ENCODE results near the gene GLI1.
"Not testable (repeated sequence)": the region's sequence is repeated elsewhere in the genome, so short reads cannot be mapped to it uniquely, and the experiment has no call there.

GLI1 gene

DNA sequence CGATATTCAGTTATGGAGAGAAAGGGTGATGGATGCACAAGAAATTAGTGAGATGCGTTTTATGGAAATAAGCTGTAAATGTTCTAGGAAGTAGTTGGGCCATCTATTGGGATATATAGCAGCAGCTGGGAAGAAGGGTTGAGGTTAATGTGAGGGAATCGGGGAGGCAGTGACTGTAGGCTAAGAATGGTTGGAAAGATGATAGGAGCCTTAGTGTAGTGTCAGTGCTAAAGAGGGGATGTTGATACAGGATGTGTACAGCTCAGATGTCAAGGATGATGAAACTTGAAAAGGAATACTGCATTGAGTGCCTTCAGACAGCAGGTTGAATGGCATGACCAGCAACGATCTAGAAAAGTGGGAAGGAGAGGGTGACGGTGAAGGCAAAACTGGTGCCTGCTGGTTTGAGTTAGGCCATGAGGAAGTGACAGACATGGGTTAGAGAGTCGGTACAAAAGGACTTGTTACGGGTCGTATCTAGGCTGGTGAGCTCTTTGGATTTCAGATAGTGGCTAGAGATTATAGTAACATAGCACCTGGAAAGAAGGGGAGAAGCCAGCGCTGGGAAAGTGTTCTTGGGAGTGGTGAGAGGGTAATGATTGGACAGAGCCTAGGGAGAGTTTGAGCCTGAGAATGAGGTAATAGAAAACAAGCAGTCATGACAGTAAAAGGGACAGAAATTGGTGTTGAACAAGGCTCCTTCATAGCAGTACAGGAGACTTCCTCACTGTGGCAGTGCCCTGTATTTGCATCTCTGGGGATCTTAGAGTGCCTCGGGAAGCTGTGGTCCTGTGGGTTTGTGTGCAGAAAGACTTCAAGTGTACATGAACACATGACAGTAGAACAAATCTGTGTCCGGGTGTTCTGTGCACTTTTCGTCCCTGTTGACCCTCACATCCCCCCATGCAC is 37.9 kb downstream of the GLI1 start:
- H4K20me1 ChIP-seq, result peaks cover 3 to 66% (median 17%) of the 10 kb centered on the region in 11 experiments; a peak in 16 of 22 replicates
- peaks cover 85 to 93% (median 87%) of the 10 kb centered on the region in 11 experiments for H3K36me3 ChIP-seq
- H3K9ac ChIP-seq, result no peak overlapping the region
- H3K4me2 ChIP-seq, result no peak overlapping the region
- H3K9me3 ChIP-seq (replicated peaks in 1 of 11), result peaks cover 0 to 9% (median 4%) of the 10 kb centered on the region in 11 experiments; a peak in 9 of 22 replicates
- no peak overlapping the region for H3K4me3 ChIP-seq
- no peak overlapping the region for H3K27ac ChIP-seq
- TF ChIP-seq Cebpa-rat (IDR thresholded peaks at IDR 0.05), result no peak
- no peaks in the 10 kb centered on the region for H3K4me1 ChIP-seq
- H3K27me3 ChIP-seq, result no peaks in the 10 kb centered on the region

DNA sequence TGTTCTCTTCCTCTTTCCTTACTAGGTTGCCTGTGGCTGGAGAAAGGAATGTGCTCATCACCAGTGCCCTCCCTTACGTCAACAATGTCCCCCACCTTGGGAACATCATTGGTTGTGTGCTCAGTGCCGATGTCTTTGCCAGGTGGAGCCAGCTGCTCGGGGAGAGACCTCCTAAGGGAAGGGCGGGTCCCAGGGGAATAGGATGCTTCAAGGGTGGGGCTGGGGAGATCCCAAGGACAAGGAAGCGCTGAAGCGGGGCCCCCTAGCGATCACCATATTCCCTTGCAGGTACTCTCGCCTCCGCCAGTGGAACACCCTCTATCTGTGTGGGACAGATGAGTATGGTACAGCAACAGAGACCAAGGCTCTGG is 38.5 kb downstream of the GLI1 start:
- Histone ChIP-seq H3K9me3 (replicated peaks in 1 of 11) (peaks cover 0 to 4% (median 0%) of the 10 kb centered on the region in 11 experiments; a peak in 4 of 22 replicates), H3K9ac (no peak overlapping the region), H3K4me1 (no peaks in the 10 kb centered on the region), H3K4me2 (no peak overlapping the region), H4K20me1 (peaks cover 0 to 68% (median 16%) of the 10 kb centered on the region in 11 experiments; a peak in 14 of 22 replicates), H3K36me3 (peaks cover 85 to 93% (median 88%) of the 10 kb centered on the region in 11 experiments), H3K27me3 (no peaks in the 10 kb centered on the region), H3K27ac (no peak overlapping the region), H3K4me3 (no peak overlapping the region)
- TF ChIP-seq Cebpa-rat (IDR thresholded peaks at IDR 0.05), result no peak

DNA sequence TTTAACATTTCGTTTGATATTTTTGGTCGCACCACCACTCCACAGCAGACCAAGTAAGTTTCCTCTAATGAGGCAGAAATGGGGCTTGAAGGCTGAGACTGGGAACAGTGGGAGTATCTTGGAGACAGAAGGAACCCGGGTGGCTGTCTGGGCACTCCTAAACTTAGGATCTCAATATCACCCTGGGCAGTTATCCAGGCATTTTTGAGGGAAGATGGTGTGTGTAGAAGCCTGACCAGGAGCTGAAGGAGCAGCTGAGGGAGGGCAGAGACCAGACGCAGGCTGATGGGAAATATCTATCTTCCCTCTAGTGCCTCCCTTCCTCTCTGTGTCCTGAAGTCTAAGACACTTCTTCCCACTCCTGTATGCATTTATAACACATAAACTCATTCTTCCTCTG is 39.0 kb downstream of the GLI1 start:
- no peaks in the 10 kb centered on the region for H3K27me3 ChIP-seq
- peaks cover 0 to 4% (median 0%) of the 10 kb centered on the region in 11 experiments; a peak in 4 of 22 replicates for H3K9me3 ChIP-seq (replicated peaks in 1 of 11)
- TF ChIP-seq Cebpa-rat (IDR thresholded peaks at IDR 0.05), result no peak
- H3K36me3 ChIP-seq, result peaks cover 90 to 98% (median 92%) of the 10 kb centered on the region in 11 experiments
- H3K4me2 ChIP-seq, result no peak overlapping the region
- H3K27ac ChIP-seq, result no peak overlapping the region
- H4K20me1 ChIP-seq, result peaks cover 0 to 72% (median 21%) of the 10 kb centered on the region in 11 experiments; a peak in 14 of 22 replicates
- H3K9ac ChIP-seq, result no peak overlapping the region
- H3K4me1 ChIP-seq, result no peaks in the 10 kb centered on the region
- no peak overlapping the region for H3K4me3 ChIP-seq

- peaks cover 96 to 100% (median 98%) of the 10 kb centered on the region in 11 experiments for H3K36me3 ChIP-seq
- no peak overlapping the region for H3K27ac ChIP-seq
- peaks cover 0 to 84% (median 26%) of the 10 kb centered on the region in 11 experiments; a peak in 14 of 22 replicates for H4K20me1 ChIP-seq
- no peaks in the 10 kb centered on the region; a peak in 2 of 22 replicates for H3K9me3 ChIP-seq (replicated peaks in 1 of 11)
- no peaks in the 10 kb centered on the region for H3K4me1 ChIP-seq
- no peak overlapping the region for H3K9ac ChIP-seq
- TF ChIP-seq Cebpa-rat (IDR thresholded peaks at IDR 0.05), result no peak
- H3K27me3 ChIP-seq, result no peaks in the 10 kb centered on the region
- H3K4me2 ChIP-seq, result no peak overlapping the region
- H3K4me3 ChIP-seq, result no peak overlapping the region
Observed at GRCh38 chr12:57500213-57500612, 40.6 kb downstream of the GLI1 start.

- H3K27me3 ChIP-seq, H3K4me1 ChIP-seq, H3K4me3 ChIP-seq, H3K9ac ChIP-seq, H3K27ac ChIP-seq, H3K4me2 ChIP-seq: not testable (repeated sequence)
- Histone ChIP-seq H4K20me1 (peaks cover 0 to 85% (median 23%) of the 10 kb centered on the region in 11 experiments; a peak in 15 of 22 replicates), H3K9me3 (replicated peaks in 1 of 11) (peaks cover 0 to 11% (median 7%) of the 10 kb centered on the region in 11 experiments; a peak in 7 of 22 replicates), H3K36me3 (peaks cover 90 to 94% (median 93%) of the 10 kb centered on the region in 11 experiments)
Observed at GRCh38 chr12:57502311-57502969, 42.9 kb downstream of the GLI1 start.

DNA sequence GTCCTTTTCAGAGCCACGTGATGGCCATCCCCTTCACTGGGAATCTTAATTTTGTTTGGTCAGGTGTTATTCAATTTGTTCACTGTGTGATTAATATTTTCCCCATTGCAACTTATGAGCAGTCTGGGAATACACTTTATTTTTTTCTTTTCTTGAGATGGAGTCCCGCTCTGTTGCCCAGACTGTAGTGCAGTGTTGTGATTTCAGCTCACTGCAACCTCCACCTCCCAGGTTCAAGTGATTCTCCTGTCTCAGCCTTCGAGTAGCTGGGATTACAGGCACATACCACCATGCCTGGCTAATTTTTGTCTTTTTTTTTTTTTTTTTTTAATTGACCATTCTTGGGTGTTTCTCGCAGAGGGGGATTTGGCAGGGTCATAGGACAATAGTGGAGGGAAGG is 47.0 kb downstream of the GLI1 start:
- not testable (repeated sequence) for H3K9ac ChIP-seq, H3K27ac ChIP-seq, H3K27me3 ChIP-seq, H3K4me3 ChIP-seq, H3K4me2 ChIP-seq
- Histone ChIP-seq H3K9me3 (replicated peaks in 1 of 11) (peaks cover 0 to 11% (median 7%) of the 10 kb centered on the region in 11 experiments; a peak in 7 of 22 replicates), H3K4me1 (peaks cover 0 to 13% (median 5%) of the 10 kb centered on the region in 10 experiments; a peak in 6 of 20 replicates), H4K20me1 (peaks cover 12 to 73% (median 31%) of the 10 kb centered on the region in 11 experiments; a peak in 17 of 22 replicates), H3K36me3 (peaks cover 82 to 90% (median 83%) of the 10 kb centered on the region in 11 experiments)

GRCh38 chr12:57507796-57508195 is 48.2 kb downstream of the GLI1 start:
- peaks cover 0 to 11% (median 7%) of the 10 kb centered on the region in 11 experiments; a peak in 7 of 22 replicates for H3K9me3 ChIP-seq (replicated peaks in 1 of 11)
- H3K4me1 ChIP-seq, result peaks cover 0 to 17% (median 5%) of the 10 kb centered on the region in 10 experiments; a peak in 7 of 20 replicates
- not testable (repeated sequence) for H3K9ac ChIP-seq, H3K4me2 ChIP-seq, H3K27ac ChIP-seq, H3K27me3 ChIP-seq, H3K4me3 ChIP-seq
- H4K20me1 ChIP-seq, result peaks cover 21 to 76% (median 42%) of the 10 kb centered on the region in 11 experiments; a peak in 19 of 22 replicates
- peaks cover 82 to 90% (median 83%) of the 10 kb centered on the region in 11 experiments for H3K36me3 ChIP-seq

DNA sequence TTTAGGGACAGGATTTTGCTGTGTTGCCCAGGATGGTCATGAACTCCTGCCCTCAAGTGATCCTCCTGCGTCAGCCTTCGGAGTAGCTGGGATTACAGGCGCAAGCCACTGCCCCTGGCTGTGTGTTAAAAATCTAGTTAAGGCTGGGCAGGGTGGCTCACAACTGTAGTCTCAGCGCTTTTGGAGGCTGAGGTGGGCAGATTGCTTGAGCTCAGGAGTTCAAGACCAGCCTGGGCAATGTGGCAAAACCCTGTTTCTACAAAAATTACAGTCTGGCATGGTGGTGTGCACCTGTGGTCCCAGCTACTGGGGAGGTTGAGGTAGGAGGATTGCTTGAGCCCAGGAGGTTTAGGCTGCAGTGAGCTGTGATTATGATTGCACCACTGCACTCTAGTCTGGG is 51.6 kb downstream of the GLI1 start:
- Histone ChIP-seq H3K9me3 (replicated peaks in 1 of 11) (peaks cover 0 to 5% (median 1%) of the 10 kb centered on the region in 11 experiments; a peak in 7 of 22 replicates), H3K9ac (no peak overlapping the region), H3K36me3 (peaks cover 80 to 90% (median 83%) of the 10 kb centered on the region in 11 experiments), H3K27me3 (no peaks in the 10 kb centered on the region), H3K4me1 (peaks cover 0 to 24% (median 16%) of the 10 kb centered on the region in 10 experiments; a peak in 14 of 20 replicates), H3K4me3 (no peak overlapping the region), H3K27ac (no peak overlapping the region), H3K4me2 (no peak overlapping the region), H4K20me1 (peaks cover 50 to 82% (median 60%) of the 10 kb centered on the region in 11 experiments)
- TF ChIP-seq Cebpa-rat (IDR thresholded peaks at IDR 0.05), result no peak

All from BLaER1 treated with 17β-estradiol and CSF1 and Interleukin-3, amounts not matched to agents 10 nM and 100 nM (cell line).